LNCaP clone FGC (cell line): Measurements from ENCODE around the gene MRPS6.
A peak's percentile ranks its signal among the peaks of the same experiment; 100 is the strongest.

Experiments used
- DNase-seq: peaks from one replicate; pipeline ENCODE4 v3.0.0-alpha.2; 2011; ENCODE audit warnings: low read depth
- H3K4me3 ChIP-seq: 2 replicates; pipeline ENCODE4 v1.5.1; 2011; ENCODE audit warnings: mild to moderate bottlenecking, low read depth, low read length, control low read depth
- CTCF ChIP-seq: IDR thresholded peaks from 2 replicates; pipeline ENCODE4 v1.5.1; 2012; ENCODE audit warnings: mild to moderate bottlenecking; ENCODE audit not compliant: control insufficient read depth, insufficient read depth; ENCODE audit errors: extremely low read depth

The MRPS6 gene

GRCh38 chr21:34071683-34072082, 1.7 kb upstream of the MRPS6 start:
- no peak overlapping the region for H3K4me3 ChIP-seq
- no peak for DNase-seq
- TF ChIP-seq CTCF: no peak

GRCh38 chr21:34072145-34073031, 990 bp upstream of the MRPS6 start:
- DNase-seq: no peak
- H3K4me3 ChIP-seq: peak overlapping the region; percentile 45
- TF ChIP-seq CTCF: no peak

GRCh38 chr21:34073749-34074282, 438 bp downstream of the MRPS6 start:
- no peak for DNase-seq

DNA sequence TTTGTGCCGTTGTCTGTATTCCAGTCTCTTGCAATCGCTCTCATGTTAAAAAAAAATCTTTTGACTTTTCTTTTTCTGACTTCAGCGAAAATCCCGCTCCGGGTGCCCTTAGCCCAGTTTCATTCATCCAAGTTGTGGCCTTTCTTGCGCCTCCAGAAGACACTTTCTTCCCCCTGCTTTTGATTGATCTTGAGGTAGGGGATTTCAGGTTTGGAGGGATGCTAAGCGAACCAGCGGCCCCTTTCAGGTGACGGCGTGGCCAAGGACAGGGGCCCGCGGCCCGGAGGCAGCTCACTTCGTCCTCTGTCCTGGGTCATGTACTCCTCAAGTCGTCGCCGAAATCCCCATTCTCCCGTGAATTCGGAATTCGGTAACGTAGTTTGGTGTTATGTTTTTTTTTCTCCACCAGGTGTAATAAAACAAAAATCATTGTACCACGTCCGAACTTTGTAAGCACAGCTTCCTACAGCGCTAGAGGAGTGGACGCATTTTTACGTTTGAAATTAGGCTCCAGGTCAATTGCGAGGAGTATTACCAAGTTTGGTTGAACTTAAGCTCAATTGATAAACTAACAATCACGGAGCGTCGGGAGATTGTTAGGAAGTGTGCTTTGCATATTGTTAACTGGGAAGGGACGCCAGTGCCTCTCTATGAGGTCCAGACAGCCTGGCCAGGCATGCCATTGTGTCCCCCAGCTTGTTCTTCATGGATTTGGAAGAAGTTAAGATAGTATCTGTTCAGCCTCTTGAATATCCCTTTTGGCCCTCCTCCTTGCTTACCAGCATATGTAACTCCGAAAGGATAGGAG, 1.1 kb downstream of the MRPS6 start:
- no peak for DNase-seq
- TF ChIP-seq CTCF: no peak
- peak overlapping the region; percentile 64 for H3K4me3 ChIP-seq

More at GRCh38 chr21:34073749-34074282, 438 bp downstream of the MRPS6 start:
- H3K4me3 ChIP-seq: peak overlapping the region; percentile 64
- TF ChIP-seq CTCF: no peak

GRCh38 chr21:34075091-34075425, 1.7 kb downstream of the MRPS6 start:
- TF ChIP-seq CTCF: no peak
- DNase-seq: no peak
- H3K4me3 ChIP-seq: peak overlapping the region; percentile 64

DNA sequence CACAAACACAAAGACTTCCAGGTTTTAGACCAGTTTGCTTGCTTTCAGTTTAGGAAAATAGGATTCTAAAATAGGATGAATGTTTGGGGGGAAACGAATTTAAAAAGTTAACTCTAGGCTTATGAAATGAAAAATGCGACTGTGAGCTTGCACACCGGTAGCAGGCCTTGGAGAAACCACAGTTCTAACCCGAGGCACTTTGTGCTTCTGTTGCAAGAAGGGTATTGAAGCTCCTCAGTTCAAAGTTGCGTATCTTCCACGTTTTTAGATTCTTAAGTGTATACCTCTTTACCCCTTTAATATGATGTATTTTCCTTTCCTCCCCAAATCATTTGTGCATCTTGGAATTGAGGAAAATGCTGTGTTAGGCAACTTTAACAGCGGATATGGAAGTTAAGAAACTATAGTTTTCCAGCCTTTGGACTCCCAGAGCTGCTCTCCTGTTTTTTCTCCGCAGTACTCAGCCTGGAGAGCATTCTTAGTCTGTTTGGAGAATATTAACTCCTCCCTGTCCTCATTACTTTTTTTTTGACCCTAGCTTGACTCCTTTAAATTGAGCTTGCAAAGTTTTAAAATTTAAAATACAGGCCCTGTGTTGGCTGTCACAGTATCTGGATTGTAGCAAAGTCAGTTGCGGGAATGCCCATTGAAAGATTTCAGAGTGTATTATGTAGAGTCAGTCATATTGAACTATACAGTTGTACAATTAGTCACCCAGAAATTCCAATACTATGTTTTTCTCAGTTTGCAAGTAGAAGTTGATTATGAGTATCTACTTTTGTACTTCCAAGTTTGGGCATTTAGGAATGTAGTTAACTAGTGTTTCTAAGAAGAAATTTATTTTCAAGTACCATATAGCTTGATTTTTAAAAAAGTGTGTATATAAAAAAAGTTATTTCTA, 2.6 kb downstream of the MRPS6 start:
- no peak for DNase-seq
- H3K4me3 ChIP-seq: no peak overlapping the region
- no peak for TF ChIP-seq CTCF
